ENCODE data around the gene AP2M1.

Gene AP2M1

GRCh38 chr3:184183679-184184078 lies 9.0 kb downstream of the AP2M1 start:
- no peak for TF ChIP-seq GATA3 (IDR thresholded peaks at IDR 0.05; ENCODE audit: low read depth, low read length)
- TF ChIP-seq GATA2 (IDR thresholded peaks at IDR 0.05; ENCODE audit: low read depth, low read length), result no peak

DNA sequence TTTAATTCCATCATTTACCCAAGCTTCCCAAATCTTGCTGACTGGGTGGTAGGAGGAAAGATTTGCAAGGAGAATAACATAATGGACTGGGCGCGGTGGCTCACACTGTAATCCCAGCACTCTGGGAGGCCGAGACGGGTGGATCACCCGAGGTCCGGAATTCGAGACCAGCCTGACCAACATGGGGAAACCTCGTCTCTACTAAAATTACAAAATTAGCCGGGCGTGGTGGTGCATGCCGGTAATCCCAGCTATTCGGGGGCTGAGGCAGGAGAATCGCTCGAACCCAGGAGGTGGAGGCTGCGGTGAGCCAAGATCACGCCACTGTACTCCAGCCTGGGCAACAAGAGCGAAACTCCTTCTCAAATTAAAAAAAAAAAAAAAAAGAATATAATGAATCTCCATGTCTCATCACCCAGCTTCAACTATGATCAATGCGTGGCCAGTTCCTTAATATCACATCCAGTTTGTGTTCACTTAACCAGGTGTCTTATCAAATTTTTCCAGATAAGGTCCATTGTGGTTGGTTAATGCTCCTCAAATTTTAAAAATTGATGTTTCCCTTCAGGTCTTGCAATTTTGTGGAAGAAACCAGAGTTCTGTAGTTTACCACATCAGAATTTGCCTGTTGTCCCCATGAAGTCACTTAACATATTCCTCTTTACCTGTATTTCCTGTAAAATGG lies 10.0 kb downstream of the AP2M1 start:
- TF ChIP-seq GATA3 (IDR thresholded peaks at IDR 0.05; ENCODE audit: low read depth, low read length), result no peak
- no peak for TF ChIP-seq GATA2 (IDR thresholded peaks at IDR 0.05; ENCODE audit: low read depth, low read length)

DNA sequence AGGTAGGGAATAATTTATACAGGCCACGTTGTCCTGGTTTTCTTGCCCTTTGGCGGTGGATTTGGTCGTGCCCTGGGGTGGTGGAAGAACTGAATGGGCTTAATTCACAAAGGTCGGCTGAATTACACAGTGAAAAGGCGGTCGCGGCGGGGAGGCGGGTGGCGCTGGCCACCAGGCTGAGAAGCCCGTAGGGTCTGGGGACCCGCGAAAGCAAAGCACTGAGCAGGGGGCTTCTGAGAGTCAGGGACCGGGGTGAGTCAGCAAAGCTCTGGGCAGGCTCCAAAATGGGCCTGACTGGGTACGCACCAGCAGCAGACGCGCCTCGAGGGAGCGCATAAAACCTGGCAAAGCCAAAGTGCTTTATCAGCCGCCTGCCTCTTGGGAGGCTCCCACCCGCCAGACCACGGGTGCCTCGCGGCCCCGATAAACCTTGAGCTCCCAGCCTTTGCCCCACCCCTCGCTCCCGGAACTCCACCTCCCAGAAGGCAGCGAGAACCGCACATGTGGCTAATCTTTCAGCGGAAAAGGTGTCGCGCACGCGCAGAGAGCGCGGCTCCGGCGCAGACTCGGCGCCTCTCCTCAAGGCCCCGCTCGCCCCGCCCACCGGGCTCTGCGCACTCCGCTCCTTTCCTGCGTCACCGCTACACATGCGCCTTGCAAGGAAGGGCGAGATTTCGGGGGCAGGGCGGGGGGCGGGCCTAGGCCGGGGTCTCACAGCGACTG lies 11.0 kb downstream of the AP2M1 start:
- TF ChIP-seq GATA2 (IDR thresholded peaks at IDR 0.05; ENCODE audit: low read depth, low read length) (peak; percentile 71), GATA3 (IDR thresholded peaks at IDR 0.05; ENCODE audit: low read depth, low read length) (no peak)

DNA sequence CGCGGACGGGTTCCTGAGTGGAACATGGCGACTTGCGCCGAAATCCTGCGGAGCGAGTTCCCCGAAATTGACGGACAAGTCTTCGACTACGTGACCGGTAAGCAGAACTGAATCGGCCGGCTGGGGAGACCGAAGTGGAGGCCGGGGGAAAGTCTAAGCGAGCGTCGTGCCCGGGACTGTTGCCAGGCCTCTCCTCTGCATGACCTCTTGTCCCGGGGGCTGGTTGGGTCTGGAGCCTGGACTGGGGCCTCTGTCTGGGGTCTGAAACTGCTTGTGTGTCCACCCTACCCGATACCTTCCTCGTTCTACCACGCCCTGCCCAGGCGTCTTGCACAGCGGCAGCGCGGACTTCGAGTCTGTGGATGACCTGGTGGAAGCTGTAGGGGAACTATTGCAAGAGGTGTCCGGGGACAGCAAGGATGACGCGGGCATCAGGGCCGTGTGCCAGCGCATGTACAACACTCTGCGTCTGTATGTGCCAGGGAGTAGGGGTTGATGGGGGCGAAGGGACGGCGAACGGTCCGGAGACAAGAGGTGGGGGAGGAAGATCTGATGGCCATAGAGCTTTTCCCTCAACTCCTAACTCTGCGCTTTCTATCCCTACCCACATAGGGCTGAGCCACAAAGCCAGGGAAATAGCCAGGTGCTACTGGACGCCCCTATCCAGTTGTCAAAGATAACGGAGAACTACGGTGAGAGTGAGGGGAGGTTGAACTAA lies 11.7 kb downstream of the AP2M1 start, which contains the start of gene ABCF3:
Gene ABCF3, plus strand, starts transcription at position 16 of the 718 bp plus-strand sequence. Its CDS starts 9 bp downstream, at position 25.
- TF ChIP-seq GATA3 (IDR thresholded peaks at IDR 0.05; ENCODE audit: low read depth, low read length) (no peak), GATA2 (IDR thresholded peaks at IDR 0.05; ENCODE audit: low read depth, low read length) (no peak)

DNA sequence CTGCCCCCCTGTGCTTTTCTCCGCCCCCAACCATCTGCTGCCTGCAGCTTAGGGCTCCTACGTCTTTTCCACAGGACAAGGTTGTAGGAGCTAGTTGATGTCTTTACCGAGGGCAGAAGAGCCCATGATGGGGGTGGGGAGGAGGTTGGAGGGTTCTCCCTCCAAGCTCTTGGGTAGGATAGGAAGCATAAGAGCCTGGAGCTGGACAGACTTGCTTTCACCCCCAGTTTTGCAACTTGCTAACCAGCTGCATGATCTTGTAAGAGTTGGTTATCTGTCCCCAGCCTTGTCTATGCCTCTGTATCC lies 12.2 kb downstream of the AP2M1 start:
- TF ChIP-seq GATA3 (IDR thresholded peaks at IDR 0.05; ENCODE audit: low read depth, low read length), result no peak
- TF ChIP-seq GATA2 (IDR thresholded peaks at IDR 0.05; ENCODE audit: low read depth, low read length), result no peak

- TF ChIP-seq GATA3 (IDR thresholded peaks at IDR 0.05; ENCODE audit: low read depth, low read length) (no peak), GATA2 (IDR thresholded peaks at IDR 0.05; ENCODE audit: low read depth, low read length) (no peak)
These were observed 13.4 kb downstream of the AP2M1 start for GRCh38 chr3:184188080-184188479.

DNA sequence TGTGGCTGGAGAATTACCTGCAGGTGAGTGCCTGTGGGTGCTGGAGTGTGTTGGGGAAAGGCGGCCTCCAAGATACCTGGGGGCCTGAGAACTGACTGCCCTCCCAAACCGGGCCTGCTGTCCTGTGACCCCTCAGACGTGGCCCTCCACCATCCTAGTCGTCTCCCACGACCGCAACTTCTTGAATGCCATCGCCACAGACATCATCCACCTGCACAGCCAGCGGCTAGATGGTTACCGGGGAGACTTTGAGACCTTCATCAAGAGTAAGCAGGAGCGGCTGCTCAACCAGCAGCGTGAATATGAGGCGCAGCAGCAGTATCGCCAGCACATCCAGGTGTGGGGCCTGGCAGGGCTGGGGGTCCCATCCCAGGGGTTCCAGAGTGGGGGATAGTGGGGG lies 14.8 kb downstream of the AP2M1 start:
- TF ChIP-seq GATA3 (IDR thresholded peaks at IDR 0.05; ENCODE audit: low read depth, low read length) (no peak), GATA2 (IDR thresholded peaks at IDR 0.05; ENCODE audit: low read depth, low read length) (no peak)

GRCh38 chr3:184192889-184193288 lies 18.2 kb downstream of the AP2M1 start:
- TF ChIP-seq GATA3 (IDR thresholded peaks at IDR 0.05; ENCODE audit: low read depth, low read length) (no peak), GATA2 (IDR thresholded peaks at IDR 0.05; ENCODE audit: low read depth, low read length) (no peak)

DNA sequence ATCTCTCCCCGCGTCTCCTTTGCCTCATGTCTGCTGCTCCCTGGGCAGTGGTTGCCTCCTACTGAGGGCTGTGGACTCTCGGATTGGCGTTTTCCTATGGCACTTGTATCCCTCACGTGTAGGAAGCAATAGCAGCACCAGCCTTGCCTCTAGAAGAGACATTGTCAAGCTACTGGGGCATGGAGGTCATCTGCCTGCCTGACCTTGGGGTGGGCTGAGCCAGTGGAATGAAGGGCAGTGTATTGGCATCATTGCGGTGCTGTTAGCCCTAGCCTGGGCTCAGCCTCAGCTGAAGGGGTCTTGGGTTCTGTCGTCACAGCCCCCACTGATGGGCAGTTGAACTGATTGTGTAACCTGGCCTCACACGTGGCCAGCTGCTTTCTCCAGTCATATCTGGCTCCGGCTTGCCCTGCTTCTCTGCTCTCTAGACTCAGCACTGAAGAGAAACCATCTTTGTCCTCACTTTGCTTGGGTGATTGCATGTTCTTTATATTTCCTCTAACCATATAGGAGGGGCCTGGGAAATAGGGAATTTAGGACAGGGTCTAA lies 19.4 kb downstream of the AP2M1 start:
- no peak for TF ChIP-seq GATA3 (IDR thresholded peaks at IDR 0.05; ENCODE audit: low read depth, low read length)

- TF ChIP-seq GATA3 (IDR thresholded peaks at IDR 0.05; ENCODE audit: low read depth, low read length) (no peak), GATA2 (IDR thresholded peaks at IDR 0.05; ENCODE audit: low read depth, low read length) (no peak)
These were observed 21.9 kb downstream of the AP2M1 start for GRCh38 chr3:184196536-184196935.

DNA sequence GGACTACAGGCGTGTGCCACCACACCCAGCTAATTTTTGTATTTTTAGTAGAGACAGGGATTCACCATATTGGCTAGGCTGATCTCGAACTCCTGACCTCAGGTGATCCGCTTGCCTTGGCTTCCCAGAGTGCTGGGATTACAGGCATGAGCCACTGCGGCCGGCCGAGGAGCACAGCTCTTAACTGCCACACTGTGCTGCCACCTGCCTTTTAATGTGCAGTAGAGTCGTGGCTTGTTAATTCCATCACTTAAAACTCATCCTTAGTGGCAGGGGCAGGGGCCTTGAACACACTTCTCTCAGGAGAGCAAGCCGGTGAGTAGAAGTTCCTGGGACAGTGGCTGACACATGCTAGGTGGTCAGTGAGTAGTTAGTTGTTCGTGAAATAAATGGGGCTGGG lies 23.9 kb downstream of the AP2M1 start:
- TF ChIP-seq GATA3 (IDR thresholded peaks at IDR 0.05; ENCODE audit: low read depth, low read length) (no peak), GATA2 (IDR thresholded peaks at IDR 0.05; ENCODE audit: low read depth, low read length) (no peak)

DNA sequence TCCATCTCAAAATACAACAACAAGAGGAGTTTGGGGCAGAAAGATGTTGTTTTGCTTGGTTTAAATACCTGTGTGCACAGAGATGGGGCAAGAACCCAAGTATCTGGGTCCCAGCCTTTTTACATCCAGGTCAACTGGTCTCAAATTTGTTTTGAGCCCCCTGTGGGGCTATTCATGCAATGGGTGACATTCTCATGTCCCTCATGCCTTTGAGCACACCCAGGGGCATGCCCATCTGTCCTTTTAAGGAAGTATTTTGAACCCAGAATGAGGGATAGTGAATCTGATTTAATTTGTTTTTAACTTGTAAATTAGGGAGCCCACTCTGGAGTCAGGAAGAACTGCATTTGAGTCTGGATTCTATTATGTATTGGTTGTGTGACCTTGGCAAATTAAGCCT lies 26.2 kb downstream of the AP2M1 start:
- TF ChIP-seq GATA3 (IDR thresholded peaks at IDR 0.05; ENCODE audit: low read depth, low read length) (no peak), GATA2 (IDR thresholded peaks at IDR 0.05; ENCODE audit: low read depth, low read length) (no peak)

DNA sequence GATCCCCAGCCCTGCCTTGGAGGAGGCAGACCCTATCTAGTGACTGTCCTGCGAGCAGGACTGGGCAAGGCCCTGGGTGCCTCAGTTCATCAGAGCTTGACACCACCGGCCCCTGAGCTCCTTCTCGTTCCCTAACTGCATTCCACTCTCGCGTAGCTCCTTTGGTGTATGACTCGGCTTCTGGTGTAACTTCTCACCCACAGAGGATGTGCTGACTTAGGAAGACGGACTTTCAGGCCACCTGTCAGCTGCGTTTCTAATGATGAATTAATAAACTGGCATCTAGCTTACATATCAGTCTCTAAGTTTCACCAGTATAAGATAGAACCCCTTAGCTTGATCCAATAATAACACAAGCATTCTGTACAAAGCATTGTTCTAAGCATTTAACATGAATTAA lies 28.9 kb downstream of the AP2M1 start:
- TF ChIP-seq GATA2 (IDR thresholded peaks at IDR 0.05; ENCODE audit: low read depth, low read length), result no peak
- no peak for TF ChIP-seq GATA3 (IDR thresholded peaks at IDR 0.05; ENCODE audit: low read depth, low read length)

GRCh38 chr3:184209146-184209923 lies 34.7 kb downstream of the AP2M1 start:
- no peak for TF ChIP-seq GATA2 (IDR thresholded peaks at IDR 0.05; ENCODE audit: low read depth, low read length)
- no peak for TF ChIP-seq GATA3 (IDR thresholded peaks at IDR 0.05; ENCODE audit: low read depth, low read length)

Data from SH-SY5Y (cell line).